ENCODE results near the gene ADIPOR1. TPM values are rescaled to one million over a fixed set of nuclear protein-coding genes. Genes with fewer than 3 reads are reported as not detected.
A peak's percentile ranks its signal among the peaks of the same experiment; 100 is the strongest.

ADIPOR1 gene
- total RNA-seq, 2 experiments from 2014 or later = 49.4 to 57.4 TPM

GRCh38 chr1:202964791-202965410 is 6.8 kb upstream of the ADIPOR1 start:
- no peak for DNase-seq (ENCODE audit: low spot score)
- Histone ChIP-seq H4K20me1 (ENCODE audit: insufficient read depth, low read length) (no peaks in the 10 kb centered on the region), H3K4me1 (ENCODE audit: insufficient read depth, low read length, poor library complexity, severe bottlenecking) (peaks cover 29% of the 10 kb centered on the region), H3K36me3 (ENCODE audit: insufficient read depth, low read length) (peaks cover 5% of the 10 kb centered on the region; the same call in 1 of the 2 replicates), H2AFZ (ENCODE audit: low read length) (no peak overlapping the region), H3K4me2 (ENCODE audit: low read length) (no peak overlapping the region), H3K79me2 (ENCODE audit: insufficient read depth, low read depth, low read length) (no peaks in the 10 kb centered on the region), H3K9me2 (ENCODE audit: insufficient read depth, low read length) (no peaks in the 10 kb centered on the region), H3K9me3 (ENCODE audit: low read length) (no peaks in the 10 kb centered on the region), H3K27ac (ENCODE audit: low read depth, low read length, poor library complexity, severe bottlenecking) (no peak overlapping the region), H3K4me3 (ENCODE audit: low read depth, low read length, poor library complexity, severe bottlenecking) (no peak overlapping the region)
- TF ChIP-seq EZH2phosphoT487 (IDR thresholded peaks at IDR 0.05; ENCODE audit: borderline replicate concordance, low read depth, low read length) (no peak), CTCF (conservative IDR thresholded peaks at IDR 0.05; ENCODE audit: low read length) (no peak)
- no TSS peak for BruUV-seq (replicated peaks)
- intact Hi-C loops (cut with micrococcal nuclease; ENCODE audit: unreplicated experiment) = no loop called here
- POLR2A ChIA-PET = interaction anchor here (0.6 to 1.1 kb wide), 2 partner anchors 42 to 129 kb away, joined by 3 to 5 read pairs; partner anchors contain the start of gene TMEM183A
- CTCF ChIA-PET (ENCODE audit: unreplicated experiment) = no interaction called here

- no TSS peak for BruUV-seq (replicated peaks)
- no peaks in the 10 kb centered on the region for H3K9me2 ChIP-seq (ENCODE audit: insufficient read depth, low read length)
- H3K4me2 ChIP-seq (ENCODE audit: low read length) = no peak overlapping the region
- no peak overlapping the region for H3K27ac ChIP-seq (ENCODE audit: low read depth, low read length, poor library complexity, severe bottlenecking)
- peaks cover 5% of the 10 kb centered on the region; the same call in 1 of the 2 replicates for H3K36me3 ChIP-seq (ENCODE audit: insufficient read depth, low read length)
- H3K4me3 ChIP-seq (ENCODE audit: low read depth, low read length, poor library complexity, severe bottlenecking) = no peak overlapping the region
- H2AFZ ChIP-seq (ENCODE audit: low read length) = no peak overlapping the region
- peaks cover 12% of the 10 kb centered on the region for H4K20me1 ChIP-seq (ENCODE audit: insufficient read depth, low read length)
- peaks cover 14% of the 10 kb centered on the region; the same call in 1 of the 2 replicates for H3K79me2 ChIP-seq (ENCODE audit: insufficient read depth, low read depth, low read length)
- TF ChIP-seq CTCF (conservative IDR thresholded peaks at IDR 0.05; ENCODE audit: low read length) (no peak), EZH2phosphoT487 (IDR thresholded peaks at IDR 0.05; ENCODE audit: borderline replicate concordance, low read depth, low read length) (no peak)
- intact Hi-C loops (cut with micrococcal nuclease; ENCODE audit: unreplicated experiment) = no loop called here
- peaks cover 20% of the 10 kb centered on the region for H3K4me1 ChIP-seq (ENCODE audit: insufficient read depth, low read length, poor library complexity, severe bottlenecking)
- no peak for DNase-seq (ENCODE audit: low spot score)
- ChIA-PET POLR2A (no interaction called here), CTCF (ENCODE audit: unreplicated experiment) (no interaction called here)
- H3K9me3 ChIP-seq (ENCODE audit: low read length) = no peaks in the 10 kb centered on the region
Observed at GRCh38 chr1:202961220-202961880, 3.2 kb upstream of the ADIPOR1 start.

GRCh38 chr1:202959276-202959620 is 1.1 kb upstream of the ADIPOR1 start:
- H4K20me1 ChIP-seq (ENCODE audit: insufficient read depth, low read length) = peaks cover 12% of the 10 kb centered on the region
- TF ChIP-seq EZH2phosphoT487 (IDR thresholded peaks at IDR 0.05; ENCODE audit: borderline replicate concordance, low read depth, low read length) (no peak), CTCF (conservative IDR thresholded peaks at IDR 0.05; ENCODE audit: low read length) (no peak)
- DNase-seq (ENCODE audit: low spot score) = no peak
- H3K79me2 ChIP-seq (ENCODE audit: insufficient read depth, low read depth, low read length) = peaks cover 27% of the 10 kb centered on the region
- intact Hi-C loops (cut with micrococcal nuclease; ENCODE audit: unreplicated experiment) = loop anchor here (2.0 to 5.0 kb wide), 2 partner anchors 32 to 72 kb away; partner anchors contain the start of genes KLHL12 and RABIF
- H3K4me3 ChIP-seq (ENCODE audit: low read depth, low read length, poor library complexity, severe bottlenecking) = no peak overlapping the region
- peaks cover 11% of the 10 kb centered on the region for H3K36me3 ChIP-seq (ENCODE audit: insufficient read depth, low read length)
- no TSS peak for BruUV-seq (replicated peaks)
- H2AFZ ChIP-seq (ENCODE audit: low read length) = no peak overlapping the region
- CTCF ChIA-PET (ENCODE audit: unreplicated experiment) = no interaction called here
- H3K27ac ChIP-seq (ENCODE audit: low read depth, low read length, poor library complexity, severe bottlenecking) = no peak overlapping the region
- H3K4me1 ChIP-seq (ENCODE audit: insufficient read depth, low read length, poor library complexity, severe bottlenecking) = peaks cover 14% of the 10 kb centered on the region
- POLR2A ChIA-PET = interaction anchor here (1.1 kb wide), 1 partner anchor 32 kb away, joined by 4 read pairs; the partner anchor contains the start of gene KLHL12
- H3K4me2 ChIP-seq (ENCODE audit: low read length) = 0 out of 2 replicates have a peak overlapping the region, but pooled peaks have one; percentile 82
- H3K9me3 ChIP-seq (ENCODE audit: low read length) = no peaks in the 10 kb centered on the region
- no peaks in the 10 kb centered on the region for H3K9me2 ChIP-seq (ENCODE audit: insufficient read depth, low read length)
